ENCODE measurements around the gene TIMELESS. TPM values are rescaled to one million over a fixed set of nuclear protein-coding genes. Genes with fewer than 3 reads are reported as not detected.

The TIMELESS gene
- total RNA-seq, 3 donors from 2014 or later: 4.5 to 7.2 (median 6.7) TPM

DNA sequence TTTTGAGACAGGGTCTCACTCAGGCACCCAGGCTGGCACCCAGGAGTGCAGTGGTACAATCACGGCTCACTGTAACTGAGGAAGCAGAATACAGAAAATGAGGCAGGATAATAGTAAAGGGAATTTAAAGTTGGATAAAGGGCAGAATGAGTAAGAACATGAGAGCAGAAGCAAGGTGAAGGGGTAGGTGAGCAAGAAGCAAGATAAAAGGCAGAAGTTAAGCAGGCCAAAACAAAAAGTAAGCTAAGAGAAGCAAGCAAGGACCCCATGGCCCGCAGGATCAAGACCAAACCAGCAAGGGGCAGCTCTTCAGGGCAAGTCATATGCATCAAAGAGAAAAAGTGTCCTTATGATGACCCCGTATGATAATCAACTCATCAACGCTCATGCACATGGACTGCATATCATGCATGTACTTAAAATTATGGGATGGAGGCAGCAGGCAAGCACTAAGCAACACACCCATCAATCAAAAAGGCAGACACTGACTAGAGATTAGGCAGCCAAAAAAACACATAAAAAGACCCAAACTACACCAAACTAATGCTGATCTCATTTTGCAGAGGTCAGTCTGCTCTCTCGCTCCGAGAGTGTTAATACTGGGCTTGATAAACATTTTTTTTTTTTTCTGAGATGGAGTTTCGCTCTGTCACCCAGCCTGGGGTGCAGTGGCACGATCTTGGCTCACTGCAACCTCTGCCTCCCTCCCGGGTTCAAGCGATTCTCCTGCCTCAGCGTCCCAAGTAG, 11.6 kb downstream of the TIMELESS start:
- Histone ChIP-seq H3K9me3 (no peaks in the 10 kb centered on the region), H3K4me1 (no peaks in the 10 kb centered on the region), H3K27me3 (no peaks in the 10 kb centered on the region), H3K4me3 (no peak overlapping the region), H3K27ac (no peak overlapping the region), H3K36me3 (no peaks in the 10 kb centered on the region)
- TF ChIP-seq POLR2A (IDR thresholded peaks at IDR 0.05) (no peak), POLR2AphosphoS5 (IDR thresholded peaks at IDR 0.05) (no peak)
- TF ChIP-seq, protein P1, sequence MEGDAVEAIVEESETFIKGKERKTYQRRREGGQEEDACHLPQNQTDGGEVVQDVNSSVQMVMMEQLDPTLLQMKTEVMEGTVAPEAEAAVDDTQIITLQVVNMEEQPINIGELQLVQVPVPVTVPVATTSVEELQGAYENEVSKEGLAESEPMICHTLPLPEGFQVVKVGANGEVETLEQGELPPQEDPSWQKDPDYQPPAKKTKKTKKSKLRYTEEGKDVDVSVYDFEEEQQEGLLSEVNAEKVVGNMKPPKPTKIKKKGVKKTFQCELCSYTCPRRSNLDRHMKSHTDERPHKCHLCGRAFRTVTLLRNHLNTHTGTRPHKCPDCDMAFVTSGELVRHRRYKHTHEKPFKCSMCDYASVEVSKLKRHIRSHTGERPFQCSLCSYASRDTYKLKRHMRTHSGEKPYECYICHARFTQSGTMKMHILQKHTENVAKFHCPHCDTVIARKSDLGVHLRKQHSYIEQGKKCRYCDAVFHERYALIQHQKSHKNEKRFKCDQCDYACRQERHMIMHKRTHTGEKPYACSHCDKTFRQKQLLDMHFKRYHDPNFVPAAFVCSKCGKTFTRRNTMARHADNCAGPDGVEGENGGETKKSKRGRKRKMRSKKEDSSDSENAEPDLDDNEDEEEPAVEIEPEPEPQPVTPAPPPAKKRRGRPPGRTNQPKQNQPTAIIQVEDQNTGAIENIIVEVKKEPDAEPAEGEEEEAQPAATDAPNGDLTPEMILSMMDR (IDR thresholded peaks at IDR 0.05): no peak
- intact Hi-C loops (cut with DNase I; ENCODE audit: low total_unique reads): no loop called here
- DNase-seq (ENCODE audit: low spot score in 2 of 2): no peak

DNA sequence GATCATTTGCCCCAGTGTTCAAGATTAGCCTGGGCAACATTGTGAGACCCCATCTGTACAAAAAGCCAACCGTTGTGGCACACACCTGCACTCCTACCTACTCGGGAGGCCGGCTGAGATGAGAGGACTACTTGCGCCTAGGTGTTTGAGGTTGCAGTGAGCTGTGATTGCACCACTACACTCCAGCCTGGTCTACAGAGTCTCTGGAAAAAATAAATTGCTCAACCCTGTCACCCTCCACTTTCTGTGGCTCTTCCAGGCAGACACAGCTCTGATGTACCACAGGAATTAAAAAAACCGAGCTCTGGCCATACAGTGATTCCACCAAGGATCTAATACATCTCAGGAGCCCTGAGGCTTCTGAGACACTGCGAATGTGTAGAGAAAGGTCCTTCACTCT, 14.4 kb downstream of the TIMELESS start:
- no peak overlapping the region for H3K27ac ChIP-seq
- no peaks in the 10 kb centered on the region for H3K9me3 ChIP-seq
- intact Hi-C loops (cut with DNase I; ENCODE audit: low total_unique reads): no loop called here
- DNase-seq (ENCODE audit: low spot score in 2 of 2): no peak
- no peaks in the 10 kb centered on the region for H3K27me3 ChIP-seq
- H3K36me3 ChIP-seq: no peaks in the 10 kb centered on the region
- no peaks in the 10 kb centered on the region for H3K4me1 ChIP-seq
- no peak overlapping the region for H3K4me3 ChIP-seq
- TF ChIP-seq POLR2A (IDR thresholded peaks at IDR 0.05): no peak
- TF ChIP-seq POLR2AphosphoS5 (IDR thresholded peaks at IDR 0.05): no peak
- TF ChIP-seq, protein P1 (IDR thresholded peaks at IDR 0.05): no peak

DNA sequence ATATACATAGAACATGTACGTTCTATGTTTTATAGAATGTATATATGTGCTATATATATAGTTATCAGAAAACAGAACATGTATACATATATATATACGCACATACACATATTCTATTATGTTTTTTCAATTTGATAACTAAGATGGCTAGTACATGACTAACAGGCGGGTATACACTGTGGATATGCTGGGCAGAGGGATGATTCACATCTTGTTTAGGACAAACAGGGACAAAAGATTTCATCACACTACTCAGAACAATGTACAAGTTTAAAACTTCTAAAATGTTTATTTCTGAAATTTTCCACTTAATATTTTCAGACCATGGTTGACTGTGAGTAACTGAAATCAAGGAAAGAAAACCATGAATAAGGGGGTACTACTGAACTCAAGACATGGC, 17.4 kb downstream of the TIMELESS start:
- no peak for DNase-seq (ENCODE audit: low spot score in 2 of 2)
- Histone ChIP-seq H3K27ac (no peak overlapping the region), H3K9me3 (no peaks in the 10 kb centered on the region), H3K4me3 (no peak overlapping the region), H3K4me1 (no peaks in the 10 kb centered on the region), H3K36me3 (no peaks in the 10 kb centered on the region), H3K27me3 (no peaks in the 10 kb centered on the region)
- TF ChIP-seq POLR2AphosphoS5 (IDR thresholded peaks at IDR 0.05) (no peak), POLR2A (IDR thresholded peaks at IDR 0.05) (no peak)
- TF ChIP-seq, protein P1 (IDR thresholded peaks at IDR 0.05): no peak
- intact Hi-C loops (cut with DNase I; ENCODE audit: low total_unique reads): no loop called here

DNA sequence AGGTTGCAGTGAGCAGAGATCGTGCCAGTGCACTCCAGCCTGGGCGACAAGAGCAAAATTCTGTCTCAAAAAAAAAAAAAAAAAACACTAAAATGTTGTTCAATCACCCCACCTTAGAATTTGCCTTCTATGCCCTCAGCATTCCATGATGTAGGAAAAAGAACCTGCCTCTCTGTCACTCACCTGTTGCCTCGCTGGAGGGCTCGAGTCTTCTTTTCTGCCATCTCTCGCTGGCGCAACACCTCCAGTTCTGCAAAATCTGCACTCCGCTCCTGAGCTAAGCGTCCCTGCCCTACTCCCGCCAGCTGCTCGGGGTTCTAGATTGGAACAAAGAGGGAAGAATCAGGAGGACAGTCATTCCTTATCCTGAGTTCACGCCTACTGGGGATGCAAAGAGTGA, 17.9 kb downstream of the TIMELESS start:
- Histone ChIP-seq H3K4me3 (no peak overlapping the region), H3K4me1 (no peaks in the 10 kb centered on the region), H3K36me3 (no peaks in the 10 kb centered on the region), H3K9me3 (no peaks in the 10 kb centered on the region), H3K27me3 (no peaks in the 10 kb centered on the region), H3K27ac (no peak overlapping the region)
- no peak for TF ChIP-seq POLR2AphosphoS5 (IDR thresholded peaks at IDR 0.05)
- no peak for TF ChIP-seq POLR2A (IDR thresholded peaks at IDR 0.05)
- TF ChIP-seq, protein P1 (IDR thresholded peaks at IDR 0.05): no peak
- intact Hi-C loops (cut with DNase I; ENCODE audit: low total_unique reads): no loop called here
- DNase-seq (ENCODE audit: low spot score in 2 of 2): no peak

DNA sequence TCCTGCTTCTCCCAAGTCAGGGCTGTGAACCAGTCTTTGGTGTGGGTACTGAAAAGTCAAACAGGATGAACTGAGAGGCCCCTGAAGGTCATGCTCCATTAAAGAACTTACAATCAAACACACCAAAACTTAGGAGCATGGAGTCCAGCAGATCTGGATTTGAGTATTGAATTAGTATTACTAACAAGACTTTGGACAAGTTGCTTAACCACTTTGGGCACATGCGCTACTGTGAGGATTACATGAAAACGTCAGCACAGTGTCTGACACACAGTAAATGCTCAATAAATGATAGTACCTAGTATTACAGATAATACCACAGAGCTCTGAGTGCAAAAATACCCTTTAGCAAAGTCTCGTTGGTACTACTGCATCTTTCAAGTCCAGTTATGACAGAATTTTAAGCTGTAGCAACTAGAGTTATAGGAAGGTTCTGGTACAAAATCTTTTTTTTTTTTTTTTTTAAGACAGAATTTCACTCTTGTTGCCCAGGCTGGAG, 23.2 kb downstream of the TIMELESS start:
- no peak overlapping the region for H3K4me3 ChIP-seq
- no peaks in the 10 kb centered on the region for H3K4me1 ChIP-seq
- intact Hi-C loops (cut with DNase I; ENCODE audit: low total_unique reads): no loop called here
- no peak for DNase-seq (ENCODE audit: low spot score in 2 of 2)
- no peak for TF ChIP-seq POLR2A (IDR thresholded peaks at IDR 0.05)
- TF ChIP-seq, protein P1 (IDR thresholded peaks at IDR 0.05): no peak
- TF ChIP-seq POLR2AphosphoS5 (IDR thresholded peaks at IDR 0.05): no peak
- no peaks in the 10 kb centered on the region for H3K36me3 ChIP-seq
- no peaks in the 10 kb centered on the region for H3K27me3 ChIP-seq
- H3K9me3 ChIP-seq: no peaks in the 10 kb centered on the region
- no peak overlapping the region for H3K27ac ChIP-seq
